ENCODE results near the gene NPHP4. TPM values are rescaled to one million over a fixed set of nuclear protein-coding genes. Genes with fewer than 3 reads are reported as not detected.

The NPHP4 gene
- total RNA-seq, 1 experiment from 2014 or later = 10.7 TPM

GRCh38 chr1:5845376-5845775 lies 146.8 kb downstream of the NPHP4 start:
- DNase-seq = no peak
- no peaks in the 10 kb centered on the region for H3K9me3 ChIP-seq
- H3K36me3 ChIP-seq = no peaks in the 10 kb centered on the region
- H3K27me3 ChIP-seq = no peaks in the 10 kb centered on the region
- H3K4me3 ChIP-seq = no peak overlapping the region

GRCh38 chr1:5844442-5844841 lies 147.8 kb downstream of the NPHP4 start:
- Histone ChIP-seq H3K27me3 (no peaks in the 10 kb centered on the region), H3K9me3 (no peaks in the 10 kb centered on the region), H3K36me3 (no peaks in the 10 kb centered on the region), H3K4me3 (no peak overlapping the region)
- DNase-seq = no peak

GRCh38 chr1:5843521-5844096 lies 148.6 kb downstream of the NPHP4 start:
- no peak for DNase-seq
- H3K36me3 ChIP-seq = no peaks in the 10 kb centered on the region
- H3K4me3 ChIP-seq = no peak overlapping the region
- H3K9me3 ChIP-seq = no peaks in the 10 kb centered on the region
- H3K27me3 ChIP-seq = no peaks in the 10 kb centered on the region

DNA sequence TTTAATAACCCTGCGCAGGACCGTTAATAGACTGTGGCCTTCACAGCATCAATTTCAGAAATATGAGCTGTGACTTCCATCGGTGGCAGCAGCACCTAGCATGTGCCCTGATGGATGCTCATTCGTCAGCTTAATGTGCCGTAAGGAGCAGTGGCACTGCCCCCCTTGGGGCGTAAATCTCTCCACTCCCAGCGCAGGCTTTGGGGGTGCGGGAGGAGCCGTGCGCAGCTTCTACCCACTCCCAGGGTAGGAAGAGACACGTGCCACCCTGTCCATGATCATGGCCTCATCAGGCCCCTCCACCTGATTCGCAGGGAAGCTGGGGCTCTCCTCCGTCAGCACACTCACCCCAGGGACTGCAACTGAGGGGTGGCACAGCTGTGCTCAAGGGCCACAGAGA lies 149.5 kb downstream of the NPHP4 start:
- Histone ChIP-seq H3K27me3 (no peaks in the 10 kb centered on the region), H3K36me3 (no peaks in the 10 kb centered on the region), H3K4me3 (no peak overlapping the region), H3K9me3 (no peaks in the 10 kb centered on the region)
- DNase-seq = no peak

GRCh38 chr1:5840551-5841001 lies 151.6 kb downstream of the NPHP4 start:
- no peaks in the 10 kb centered on the region for H3K36me3 ChIP-seq
- DNase-seq = no peak
- H3K27me3 ChIP-seq = peaks cover 5% of the 10 kb centered on the region; the same call in 1 of the 2 replicates
- H3K4me3 ChIP-seq = no peak overlapping the region
- H3K9me3 ChIP-seq = no peaks in the 10 kb centered on the region

GRCh38 chr1:5839881-5840550 lies 152.2 kb downstream of the NPHP4 start:
- DNase-seq = no peak
- H3K4me3 ChIP-seq = no peak overlapping the region
- H3K9me3 ChIP-seq = no peaks in the 10 kb centered on the region

GRCh38 chr1:5839161-5839880 lies 152.9 kb downstream of the NPHP4 start:
- Histone ChIP-seq H3K36me3 (no peaks in the 10 kb centered on the region), H3K27me3 (peaks cover 11% of the 10 kb centered on the region; the same call in 1 of the 2 replicates), H3K9me3 (no peaks in the 10 kb centered on the region), H3K4me3 (no peak overlapping the region)
- DNase-seq = no peak

More at GRCh38 chr1:5839881-5840550, 152.2 kb downstream of the NPHP4 start:
- H3K27me3 ChIP-seq = peaks cover 6% of the 10 kb centered on the region; the same call in 1 of the 2 replicates
- H3K36me3 ChIP-seq = no peaks in the 10 kb centered on the region

GRCh38 chr1:5837976-5838653 lies 154.1 kb downstream of the NPHP4 start:
- no peaks in the 10 kb centered on the region for H3K36me3 ChIP-seq
- H3K4me3 ChIP-seq = no peak overlapping the region
- H3K27me3 ChIP-seq = peaks cover 11% of the 10 kb centered on the region; the same call in 1 of the 2 replicates
- H3K9me3 ChIP-seq = no peaks in the 10 kb centered on the region
- no peak for DNase-seq

DNA sequence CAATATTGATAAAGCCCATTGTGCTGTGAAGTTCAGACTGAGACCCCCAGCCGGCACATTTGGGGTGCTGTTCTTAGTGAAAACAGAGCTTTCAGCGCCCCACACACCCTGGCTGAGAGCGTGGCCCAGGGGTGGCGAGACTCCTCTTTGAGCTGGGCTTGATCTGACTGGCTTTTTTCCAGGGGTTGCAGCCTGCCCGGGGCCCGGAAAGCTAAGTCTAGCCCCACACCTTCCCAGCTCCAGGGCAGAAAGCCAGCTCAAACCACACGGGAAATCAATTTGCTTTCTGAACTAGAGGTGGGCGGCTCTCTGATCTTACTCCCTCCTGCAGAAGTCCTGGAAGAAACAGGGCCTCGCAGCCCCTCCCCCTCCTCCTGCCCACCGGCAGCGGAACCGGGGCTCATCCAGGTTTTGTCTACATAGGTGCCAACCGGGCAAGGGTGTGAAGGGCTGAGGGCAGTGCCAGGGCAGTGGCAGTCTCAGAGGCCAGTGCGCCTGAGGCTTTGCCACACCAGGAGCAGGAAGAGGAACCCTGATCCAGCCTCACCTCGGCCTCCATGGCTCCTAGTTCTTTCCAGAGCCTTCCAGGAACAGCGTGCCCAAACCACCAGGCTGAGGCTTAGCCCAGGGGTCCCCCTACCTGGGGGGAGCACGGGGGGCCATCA lies 155.3 kb downstream of the NPHP4 start:
- no peaks in the 10 kb centered on the region for H3K9me3 ChIP-seq
- no peak for DNase-seq
- no peak overlapping the region for H3K4me3 ChIP-seq
- peaks cover 11% of the 10 kb centered on the region; the same call in 1 of the 2 replicates for H3K27me3 ChIP-seq
- H3K36me3 ChIP-seq = no peaks in the 10 kb centered on the region

DNA sequence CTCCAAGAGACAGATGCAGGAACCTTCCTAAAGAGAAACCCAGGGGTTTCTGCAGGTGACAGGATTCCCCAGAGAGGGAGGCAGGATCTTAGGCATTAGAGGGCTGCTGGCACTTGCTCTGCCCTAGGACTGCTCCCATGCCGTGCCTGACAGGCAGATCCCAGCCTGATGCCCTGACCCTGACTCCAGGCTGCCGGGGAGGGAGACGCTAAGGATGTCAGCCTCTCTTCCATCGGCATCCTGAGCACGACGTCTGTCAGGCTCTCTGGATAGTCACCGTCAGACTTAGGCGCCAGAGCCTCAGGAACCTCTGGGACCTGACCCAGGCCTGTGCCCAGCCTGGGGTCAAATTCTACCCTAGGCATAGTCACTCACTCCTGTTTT lies 157.1 kb downstream of the NPHP4 start:
- DNase-seq = no peak
- Histone ChIP-seq H3K36me3 (no peaks in the 10 kb centered on the region), H3K9me3 (no peaks in the 10 kb centered on the region), H3K4me3 (no peak overlapping the region), H3K27me3 (peaks cover 11% of the 10 kb centered on the region; the same call in 1 of the 2 replicates)

DNA sequence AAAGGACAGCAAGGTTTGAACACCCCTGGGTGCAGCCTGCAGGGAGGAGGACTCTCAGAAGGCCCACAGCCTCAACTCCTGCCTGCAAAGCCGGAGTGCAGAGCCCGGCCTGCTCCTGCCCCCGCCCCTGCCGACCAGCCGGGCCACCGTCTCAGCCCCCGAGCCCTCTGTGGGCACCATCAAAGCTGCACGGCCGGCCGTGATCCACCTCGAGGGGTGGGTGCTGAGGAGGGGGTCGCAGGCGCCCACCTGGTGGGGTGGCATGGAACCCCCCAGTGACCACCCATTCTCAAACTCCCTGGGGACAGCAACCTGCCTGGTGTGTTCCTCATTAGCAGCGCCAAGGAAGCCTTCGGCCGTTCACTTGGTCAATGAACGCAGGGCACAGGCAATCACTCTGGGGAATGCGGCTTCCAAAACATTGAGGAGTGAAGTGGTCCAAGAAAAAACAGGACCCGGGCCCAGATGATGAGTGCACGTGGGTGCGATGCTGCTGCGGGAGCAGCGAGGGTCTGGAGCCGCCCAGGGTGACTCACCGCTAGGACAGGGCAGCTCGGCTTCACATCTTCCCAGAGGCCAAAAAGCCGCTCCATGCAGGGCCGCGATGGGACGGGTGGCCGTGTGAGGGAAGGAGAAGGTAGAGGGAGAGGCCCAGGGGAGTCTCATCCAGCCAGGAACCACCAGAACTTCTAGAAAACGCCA lies 157.6 kb downstream of the NPHP4 start:
- no peaks in the 10 kb centered on the region for H3K36me3 ChIP-seq
- H3K27me3 ChIP-seq = peaks cover 11% of the 10 kb centered on the region; the same call in 1 of the 2 replicates
- peak; percentile 22 for DNase-seq
- no peaks in the 10 kb centered on the region for H3K9me3 ChIP-seq
- H3K4me3 ChIP-seq = no peak overlapping the region

DNA sequence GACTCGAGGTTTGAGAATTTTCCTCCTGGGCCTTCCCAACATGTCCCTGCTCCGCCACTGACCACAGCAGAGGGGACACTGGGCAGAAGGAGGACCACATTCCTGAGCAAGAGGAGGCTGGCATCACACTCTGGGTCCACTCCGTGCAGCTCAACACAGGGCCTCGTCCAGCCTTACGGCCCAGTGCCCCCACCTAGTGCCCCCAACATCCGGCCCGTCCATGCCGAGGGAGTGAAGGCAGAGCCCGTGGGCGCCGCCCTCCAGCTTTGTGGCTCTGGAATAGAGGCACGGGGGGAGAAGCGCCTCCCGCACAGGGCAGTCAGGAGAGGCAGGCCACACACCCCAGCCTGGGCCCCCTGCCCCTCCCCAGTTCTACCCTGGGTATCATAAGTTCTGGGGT lies 158.3 kb downstream of the NPHP4 start:
- no peak overlapping the region for H3K4me3 ChIP-seq
- DNase-seq = no peak
- H3K36me3 ChIP-seq = no peaks in the 10 kb centered on the region
- no peaks in the 10 kb centered on the region for H3K9me3 ChIP-seq
- H3K27me3 ChIP-seq = peaks cover 11% of the 10 kb centered on the region; the same call in 1 of the 2 replicates

- H3K9me3 ChIP-seq = no peaks in the 10 kb centered on the region
- peaks cover 11% of the 10 kb centered on the region; the same call in 1 of the 2 replicates for H3K27me3 ChIP-seq
- DNase-seq = no peak
- H3K4me3 ChIP-seq = no peak overlapping the region
- no peaks in the 10 kb centered on the region for H3K36me3 ChIP-seq
These were observed 159.0 kb downstream of the NPHP4 start for GRCh38 chr1:5832916-5833895.

GRCh38 chr1:5831600-5832335 lies 160.5 kb downstream of the NPHP4 start:
- Histone ChIP-seq H3K4me3 (no peak overlapping the region), H3K9me3 (no peaks in the 10 kb centered on the region), H3K36me3 (no peaks in the 10 kb centered on the region), H3K27me3 (peaks cover 8% of the 10 kb centered on the region; the same call in 1 of the 2 replicates)
- no peak for DNase-seq

Measured in MG63 (cell line).